IPS-18c (cell line): ENCODE data around the gene NUDT19.
"Not testable (repeated sequence)": the region's sequence is repeated elsewhere in the genome, so short reads cannot be mapped to it uniquely, and the experiment has no call there.

Source experiments
- H3K4me3 ChIP-seq: 2 replicates; pipeline ENCODE4 v1.7.0; 2013; ENCODE audit warnings: low read depth, mild to moderate bottlenecking, low read length, moderate library complexity; ENCODE audit not compliant: insufficient read depth
- H3K9me3 ChIP-seq: one replicate; pipeline ENCODE4 v1.6.1; 2013; ENCODE audit warnings: mild to moderate bottlenecking, low read length, moderate library complexity; ENCODE audit not compliant: control insufficient read depth, insufficient read depth

The NUDT19 gene

GRCh38 chr19:32691291-32691951, at the start of gene NUDT19:
NUDT19 (plus strand) TSS chr19:32691821; CDS start chr19:32691961, 140 bp downstream.
- H3K9me3 ChIP-seq: no peaks in the 10 kb centered on the region
- peak within 1 kb of the TSS; percentile 53 for H3K4me3 ChIP-seq

GRCh38 chr19:32642771-32643170, 48.9 kb upstream of the NUDT19 start:
- H3K9me3 ChIP-seq: no peaks in the 10 kb centered on the region
- H3K4me3 ChIP-seq: no peak overlapping the region

GRCh38 chr19:32646556-32646955, 45.1 kb upstream of the NUDT19 start:
- no peaks in the 10 kb centered on the region for H3K9me3 ChIP-seq
- H3K4me3 ChIP-seq: no peak overlapping the region

- H3K4me3 ChIP-seq: no peak overlapping the region
- no peaks in the 10 kb centered on the region for H3K9me3 ChIP-seq
Measured at GRCh38 chr19:32647361-32647760, 44.3 kb upstream of the NUDT19 start.

GRCh38 chr19:32649751-32650150, 41.9 kb upstream of the NUDT19 start:
- Histone ChIP-seq H3K4me3 (no peak overlapping the region), H3K9me3 (no peaks in the 10 kb centered on the region)

GRCh38 chr19:32650671-32651070, 41.0 kb upstream of the NUDT19 start:
- H3K9me3 ChIP-seq: no peaks in the 10 kb centered on the region

GRCh38 chr19:32651729-32652140, 39.9 kb upstream of the NUDT19 start:
- H3K9me3 ChIP-seq: no peaks in the 10 kb centered on the region
- H3K4me3 ChIP-seq: no peak overlapping the region

More at GRCh38 chr19:32650671-32651070, 41.0 kb upstream of the NUDT19 start:
- H3K4me3 ChIP-seq: no peak overlapping the region

- H3K4me3 ChIP-seq, H3K9me3 ChIP-seq: not testable (repeated sequence)
Measured at GRCh38 chr19:32652331-32652730, 39.3 kb upstream of the NUDT19 start.

GRCh38 chr19:32652894-32653598, 38.6 kb upstream of the NUDT19 start:
- Histone ChIP-seq H3K4me3 (no peak overlapping the region), H3K9me3 (no peaks in the 10 kb centered on the region)

GRCh38 chr19:32653599-32653915, 38.1 kb upstream of the NUDT19 start:
- Histone ChIP-seq H3K4me3 (no peak overlapping the region), H3K9me3 (no peaks in the 10 kb centered on the region)

- H3K9me3 ChIP-seq, H3K4me3 ChIP-seq: not testable (repeated sequence)
Measured at GRCh38 chr19:32656379-32656778, 35.2 kb upstream of the NUDT19 start.

GRCh38 chr19:32658075-32658474, 33.5 kb upstream of the NUDT19 start:
- Histone ChIP-seq H3K9me3 (no peaks in the 10 kb centered on the region), H3K4me3 (no peak overlapping the region)

- Histone ChIP-seq H3K4me3 (no peak overlapping the region), H3K9me3 (no peaks in the 10 kb centered on the region)
Measured at GRCh38 chr19:32658527-32658926, 33.1 kb upstream of the NUDT19 start.

GRCh38 chr19:32661318-32661717, 30.3 kb upstream of the NUDT19 start:
- H3K9me3 ChIP-seq: no peaks in the 10 kb centered on the region
- no peak overlapping the region for H3K4me3 ChIP-seq

- H3K4me3 ChIP-seq: no peak overlapping the region
- H3K9me3 ChIP-seq: no peaks in the 10 kb centered on the region
Measured at GRCh38 chr19:32662186-32662585, 29.4 kb upstream of the NUDT19 start.

GRCh38 chr19:32666084-32666483, 25.5 kb upstream of the NUDT19 start:
- no peak overlapping the region for H3K4me3 ChIP-seq
- no peaks in the 10 kb centered on the region for H3K9me3 ChIP-seq

- peaks cover 3% of the 10 kb centered on the region for H3K9me3 ChIP-seq
- H3K4me3 ChIP-seq: no peak overlapping the region
Measured at GRCh38 chr19:32669310-32669709, 22.3 kb upstream of the NUDT19 start.

- Histone ChIP-seq H3K4me3 (no peak overlapping the region), H3K9me3 (peaks cover 5% of the 10 kb centered on the region)
Measured at GRCh38 chr19:32671883-32672593, 19.6 kb upstream of the NUDT19 start.
